Measurements from ENCODE around the gene LYAR. TPM values are rescaled to one million over a fixed set of nuclear protein-coding genes. Genes with fewer than 3 reads are reported as not detected.

Gene LYAR
- polyA plus RNA-seq, 3 donors, result 12.9 to 22.6 (median 14.9) TPM

DNA sequence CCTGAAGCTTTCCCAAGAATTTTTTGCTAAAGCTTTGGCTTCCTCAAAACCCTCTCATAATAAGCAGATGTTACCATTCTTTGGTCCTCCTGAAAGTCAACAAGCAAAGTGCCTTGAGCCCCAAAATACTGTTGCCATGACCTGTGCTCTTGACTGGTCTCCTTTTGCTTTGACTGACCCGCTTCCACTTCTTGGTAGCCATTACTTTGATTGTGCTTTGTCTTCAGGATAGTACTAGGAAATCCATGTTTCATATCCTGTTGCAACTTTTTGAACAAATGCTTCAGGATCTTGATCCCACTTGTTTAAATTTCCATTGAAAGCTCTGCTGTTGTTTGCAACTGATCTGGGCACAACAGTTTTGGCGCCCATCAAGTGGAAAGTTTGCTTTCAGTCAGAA lies 56.3 kb downstream of the LYAR start:
- Histone ChIP-seq H3K27me3 (ENCODE audit: control insufficient read depth in 2 of 2, insufficient read depth in 2 of 2, low read length in 2 of 2) (peaks cover under 1 to 10% of the 10 kb centered on the region in 2 donors), H3K4me2 (replicated peaks; ENCODE audit: extremely low read depth, low read length, poor library complexity, severe bottlenecking) (no peak overlapping the region), H3K79me2 (ENCODE audit: insufficient read depth, low read length) (no peaks in the 10 kb centered on the region), H3K4me1 (ENCODE audit: control insufficient read depth in 1 of 2, insufficient read depth in 2 of 2, low read length in 2 of 2) (no peaks in the 10 kb centered on the region), H3K9me3 (replicated peaks in 1 of 2; ENCODE audit: control insufficient read depth in 1 of 2, insufficient read depth in 1 of 2, low read length in 2 of 2) (peaks cover 9 to 11% of the 10 kb centered on the region in 2 donors), H3K27ac (ENCODE audit: low read depth in 1 of 2, low read length in 2 of 2) (no peak overlapping the region), H3K9ac (ENCODE audit: insufficient read depth, low read length, poor library complexity, severe bottlenecking) (no peak overlapping the region), H2AFZ (ENCODE audit: insufficient read depth, low read depth, low read length, poor library complexity, severe bottlenecking) (no peak overlapping the region), H3K36me3 (replicated peaks in 1 of 2; ENCODE audit: control insufficient read depth in 1 of 2, insufficient read depth in 2 of 2, low read length in 2 of 2) (peaks cover 15 to 32% of the 10 kb centered on the region in 2 donors), H4K20me1 (ENCODE audit: insufficient read depth, low read length) (no peaks in the 10 kb centered on the region), H3K4me3 (replicated peaks in 1 of 3; ENCODE audit: low read depth in 2 of 3, low read length in 3 of 3) (no peak overlapping the region)
- H3K27me3 Mint-ChIP-seq (ENCODE audit: low read depth in 3 of 3), result peaks cover 13 to 21% (median 16%) of the 10 kb centered on the region in 3 donors
- H3K36me3 Mint-ChIP-seq, result peaks cover 32 to 35% of the 10 kb centered on the region in 2 donors
- peaks cover 4% of the 10 kb centered on the region for H3K4me1 Mint-ChIP-seq
- intact Hi-C loops (cut with micrococcal nuclease), result no loop called here
- no peak overlapping the region for H3K4me3 Mint-ChIP-seq
- WGBS (ENCODE audit: insufficient coverage), result 100% methylated on average over 2 of the region's 2 CpGs
- H3K27ac Mint-ChIP-seq, result no peak overlapping the region
- TF ChIP-seq, protein P1, sequence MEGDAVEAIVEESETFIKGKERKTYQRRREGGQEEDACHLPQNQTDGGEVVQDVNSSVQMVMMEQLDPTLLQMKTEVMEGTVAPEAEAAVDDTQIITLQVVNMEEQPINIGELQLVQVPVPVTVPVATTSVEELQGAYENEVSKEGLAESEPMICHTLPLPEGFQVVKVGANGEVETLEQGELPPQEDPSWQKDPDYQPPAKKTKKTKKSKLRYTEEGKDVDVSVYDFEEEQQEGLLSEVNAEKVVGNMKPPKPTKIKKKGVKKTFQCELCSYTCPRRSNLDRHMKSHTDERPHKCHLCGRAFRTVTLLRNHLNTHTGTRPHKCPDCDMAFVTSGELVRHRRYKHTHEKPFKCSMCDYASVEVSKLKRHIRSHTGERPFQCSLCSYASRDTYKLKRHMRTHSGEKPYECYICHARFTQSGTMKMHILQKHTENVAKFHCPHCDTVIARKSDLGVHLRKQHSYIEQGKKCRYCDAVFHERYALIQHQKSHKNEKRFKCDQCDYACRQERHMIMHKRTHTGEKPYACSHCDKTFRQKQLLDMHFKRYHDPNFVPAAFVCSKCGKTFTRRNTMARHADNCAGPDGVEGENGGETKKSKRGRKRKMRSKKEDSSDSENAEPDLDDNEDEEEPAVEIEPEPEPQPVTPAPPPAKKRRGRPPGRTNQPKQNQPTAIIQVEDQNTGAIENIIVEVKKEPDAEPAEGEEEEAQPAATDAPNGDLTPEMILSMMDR (IDR thresholded peaks at IDR 0.05), result no peak
- DNase-seq, result no peak
- peaks cover 3 to 31% (median 20%) of the 10 kb centered on the region in 7 donors for H3K9me3 Mint-ChIP-seq

- Histone ChIP-seq H4K20me1 (ENCODE audit: insufficient read depth, low read length) (no peaks in the 10 kb centered on the region), H3K4me3 (replicated peaks in 1 of 3; ENCODE audit: low read depth in 2 of 3, low read length in 3 of 3) (no peak overlapping the region), H3K36me3 (replicated peaks in 1 of 2; ENCODE audit: control insufficient read depth in 1 of 2, insufficient read depth in 2 of 2, low read length in 2 of 2) (no peaks in the 10 kb centered on the region), H3K9ac (ENCODE audit: insufficient read depth, low read length, poor library complexity, severe bottlenecking) (no peak overlapping the region), H3K4me2 (replicated peaks; ENCODE audit: extremely low read depth, low read length, poor library complexity, severe bottlenecking) (no peak overlapping the region), H3K9me3 (replicated peaks in 1 of 2; ENCODE audit: control insufficient read depth in 1 of 2, insufficient read depth in 1 of 2, low read length in 2 of 2) (peaks cover 5 to 6% of the 10 kb centered on the region in 2 donors), H3K79me2 (ENCODE audit: insufficient read depth, low read length) (no peaks in the 10 kb centered on the region), H3K4me1 (ENCODE audit: control insufficient read depth in 1 of 2, insufficient read depth in 2 of 2, low read length in 2 of 2) (no peaks in the 10 kb centered on the region), H3K27ac (ENCODE audit: low read depth in 1 of 2, low read length in 2 of 2) (no peak overlapping the region), H2AFZ (ENCODE audit: insufficient read depth, low read depth, low read length, poor library complexity, severe bottlenecking) (no peak overlapping the region), H3K27me3 (ENCODE audit: control insufficient read depth in 2 of 2, insufficient read depth in 2 of 2, low read length in 2 of 2) (peaks cover 22 to 43% of the 10 kb centered on the region in 2 donors)
- no peak overlapping the region for H3K27ac Mint-ChIP-seq
- TF ChIP-seq, protein P1 (IDR thresholded peaks at IDR 0.05), result no peak
- WGBS (ENCODE audit: insufficient coverage), result 80% methylated on average over 1 of the region's 1 CpG
- H3K27me3 Mint-ChIP-seq (ENCODE audit: low read depth in 3 of 3), result peaks cover 57 to 74% (median 63%) of the 10 kb centered on the region in 3 donors
- intact Hi-C loops (cut with micrococcal nuclease), result no loop called here
- DNase-seq, result no peak
- H3K36me3 Mint-ChIP-seq, result peaks cover 0 to 7% of the 10 kb centered on the region in 2 donors
- no peaks in the 10 kb centered on the region for H3K4me1 Mint-ChIP-seq
- H3K9me3 Mint-ChIP-seq, result peaks cover 9 to 37% (median 23%) of the 10 kb centered on the region in 7 donors
- peak overlapping the region in 1 of 2 donors; percentile 66 for H3K4me3 Mint-ChIP-seq
These were observed 61.6 kb downstream of the LYAR start for GRCh38 chr4:4228356-4228668.

Data from CD14-positive monocyte (primary cell).